ENCODE measurements around the gene PSMB4.

The PSMB4 gene

DNA sequence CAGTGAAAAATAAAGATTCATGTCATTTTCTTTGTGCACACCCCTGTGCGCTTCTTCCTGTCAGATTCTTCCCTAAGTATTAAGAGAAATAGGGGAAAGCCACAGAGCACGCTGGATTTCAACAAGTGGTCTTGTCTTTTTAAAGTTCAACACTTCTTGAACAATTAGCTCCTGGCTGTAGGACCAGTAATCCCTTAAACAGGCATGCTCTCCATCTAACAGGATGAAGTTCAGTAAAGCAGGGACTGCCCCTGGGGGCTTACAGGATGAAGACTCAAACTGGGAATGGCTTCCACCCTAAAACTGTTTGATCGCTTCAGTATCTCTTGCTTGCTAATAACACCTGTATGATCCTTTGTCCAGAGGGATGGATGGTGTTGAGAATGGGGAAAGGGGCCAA lies 4.2 kb downstream of the PSMB4 start:
- no peak for TF ChIP-seq SNAI2 (CRISPR knock-in tag; IDR thresholded peaks at IDR 0.05)
- TF ChIP-seq PPARA (CRISPR knock-in tag; IDR thresholded peaks at IDR 0.05; ENCODE audit: borderline replicate concordance), result no peak
- TF ChIP-seq, protein P1, sequence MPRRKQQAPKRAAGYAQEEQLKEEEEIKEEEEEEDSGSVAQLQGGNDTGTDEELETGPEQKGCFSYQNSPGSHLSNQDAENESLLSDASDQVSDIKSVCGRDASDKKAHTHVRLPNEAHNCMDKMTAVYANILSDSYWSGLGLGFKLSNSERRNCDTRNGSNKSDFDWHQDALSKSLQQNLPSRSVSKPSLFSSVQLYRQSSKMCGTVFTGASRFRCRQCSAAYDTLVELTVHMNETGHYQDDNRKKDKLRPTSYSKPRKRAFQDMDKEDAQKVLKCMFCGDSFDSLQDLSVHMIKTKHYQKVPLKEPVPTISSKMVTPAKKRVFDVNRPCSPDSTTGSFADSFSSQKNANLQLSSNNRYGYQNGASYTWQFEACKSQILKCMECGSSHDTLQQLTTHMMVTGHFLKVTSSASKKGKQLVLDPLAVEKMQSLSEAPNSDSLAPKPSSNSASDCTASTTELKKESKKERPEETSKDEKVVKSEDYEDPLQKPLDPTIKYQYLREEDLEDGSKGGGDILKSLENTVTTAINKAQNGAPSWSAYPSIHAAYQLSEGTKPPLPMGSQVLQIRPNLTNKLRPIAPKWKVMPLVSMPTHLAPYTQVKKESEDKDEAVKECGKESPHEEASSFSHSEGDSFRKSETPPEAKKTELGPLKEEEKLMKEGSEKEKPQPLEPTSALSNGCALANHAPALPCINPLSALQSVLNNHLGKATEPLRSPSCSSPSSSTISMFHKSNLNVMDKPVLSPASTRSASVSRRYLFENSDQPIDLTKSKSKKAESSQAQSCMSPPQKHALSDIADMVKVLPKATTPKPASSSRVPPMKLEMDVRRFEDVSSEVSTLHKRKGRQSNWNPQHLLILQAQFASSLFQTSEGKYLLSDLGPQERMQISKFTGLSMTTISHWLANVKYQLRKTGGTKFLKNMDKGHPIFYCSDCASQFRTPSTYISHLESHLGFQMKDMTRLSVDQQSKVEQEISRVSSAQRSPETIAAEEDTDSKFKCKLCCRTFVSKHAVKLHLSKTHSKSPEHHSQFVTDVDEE (CRISPR knock-in tag; IDR thresholded peaks at IDR 0.05), result no peak
- no peak for TF ChIP-seq ARNTL (CRISPR knock-in tag; IDR thresholded peaks at IDR 0.05; ENCODE audit: borderline replicate concordance, low read depth)
- TF ChIP-seq CSRNP3 (CRISPR knock-in tag; IDR thresholded peaks at IDR 0.05), result no peak
- TF ChIP-seq, protein P2, sequence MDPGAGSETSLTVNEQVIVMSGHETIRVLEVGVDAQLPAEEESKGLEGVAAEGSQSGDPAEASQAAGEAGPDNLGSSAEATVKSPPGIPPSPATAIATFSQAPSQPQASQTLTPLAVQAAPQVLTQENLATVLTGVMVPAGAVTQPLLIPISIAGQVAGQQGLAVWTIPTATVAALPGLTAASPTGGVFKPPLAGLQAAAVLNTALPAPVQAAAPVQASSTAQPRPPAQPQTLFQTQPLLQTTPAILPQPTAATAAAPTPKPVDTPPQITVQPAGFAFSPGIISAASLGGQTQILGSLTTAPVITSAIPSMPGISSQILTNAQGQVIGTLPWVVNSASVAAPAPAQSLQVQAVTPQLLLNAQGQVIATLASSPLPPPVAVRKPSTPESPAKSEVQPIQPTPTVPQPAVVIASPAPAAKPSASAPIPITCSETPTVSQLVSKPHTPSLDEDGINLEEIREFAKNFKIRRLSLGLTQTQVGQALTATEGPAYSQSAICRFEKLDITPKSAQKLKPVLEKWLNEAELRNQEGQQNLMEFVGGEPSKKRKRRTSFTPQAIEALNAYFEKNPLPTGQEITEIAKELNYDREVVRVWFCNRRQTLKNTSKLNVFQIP (CRISPR knock-in tag; IDR thresholded peaks at IDR 0.05; ENCODE audit: borderline replicate concordance, low read depth), result no peak
- no peak for TF ChIP-seq CREB5 (CRISPR knock-in tag; IDR thresholded peaks at IDR 0.05; ENCODE audit: low read depth)
- no peak for TF ChIP-seq ZFP3 (CRISPR knock-in tag; IDR thresholded peaks at IDR 0.05)
- no peak for TF ChIP-seq ZC3H10 (CRISPR knock-in tag; IDR thresholded peaks at IDR 0.05)
- no peak for ATAC-seq

DNA sequence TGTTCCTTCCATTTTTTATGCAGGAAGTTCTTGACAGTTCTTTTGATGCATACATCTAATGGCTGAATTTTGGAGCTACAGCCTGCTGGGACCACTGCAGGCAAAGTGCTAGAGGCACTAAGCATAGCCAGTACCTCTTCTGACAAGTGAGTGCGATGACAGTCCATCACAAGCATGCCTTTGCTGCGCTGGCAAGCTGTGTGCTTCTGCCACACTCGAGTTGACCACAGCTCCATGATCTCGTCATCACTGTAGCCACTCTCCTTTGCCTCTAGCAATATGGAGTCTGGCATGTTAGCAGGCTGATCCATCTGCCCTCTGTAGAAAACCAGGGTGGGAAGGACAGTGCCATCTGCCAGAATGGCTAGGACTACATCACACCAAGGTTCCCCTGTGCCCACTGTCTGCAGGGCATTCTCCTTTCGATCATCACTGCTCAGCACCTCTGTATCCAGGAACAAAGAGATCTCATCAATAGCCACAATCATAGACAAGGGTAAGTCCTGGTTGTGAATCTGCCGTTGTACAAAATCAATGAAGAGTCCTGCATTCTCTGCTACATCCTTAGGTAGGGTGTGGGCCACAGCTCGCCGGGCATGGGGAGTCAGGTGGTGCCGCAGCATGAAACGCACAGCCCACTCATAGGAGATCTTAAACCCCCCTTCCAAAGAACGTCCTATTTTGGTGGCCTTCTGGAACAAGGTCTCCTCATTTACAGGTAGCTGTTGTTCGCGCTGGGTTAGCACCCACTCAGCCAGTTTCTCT lies 6.0 kb downstream of the PSMB4 start:
- ATAC-seq, result no peak; the same call in 2 of the 3 replicates
- no peak for TF ChIP-seq ZNF8 (CRISPR knock-in tag; IDR thresholded peaks at IDR 0.05)
- TF ChIP-seq OSR1 (CRISPR knock-in tag; IDR thresholded peaks at IDR 0.05), result no peak
- TF ChIP-seq ESRRG (CRISPR knock-in tag; IDR thresholded peaks at IDR 0.05), result no peak

GRCh38 chr1:151406176-151406575 lies 6.8 kb downstream of the PSMB4 start:
- ATAC-seq, result no peak
- no peak for TF ChIP-seq BACH2 (CRISPR knock-in tag; IDR thresholded peaks at IDR 0.05; ENCODE audit: borderline replicate concordance)
- no peak for TF ChIP-seq CSRNP3 (CRISPR knock-in tag; IDR thresholded peaks at IDR 0.05)
- no peak for TF ChIP-seq OSR1 (CRISPR knock-in tag; IDR thresholded peaks at IDR 0.05)

- no peak for ATAC-seq
- no peak for TF ChIP-seq BACH2 (CRISPR knock-in tag; IDR thresholded peaks at IDR 0.05; ENCODE audit: borderline replicate concordance)
- no peak for TF ChIP-seq CREB5 (CRISPR knock-in tag; IDR thresholded peaks at IDR 0.05; ENCODE audit: low read depth)
- TF ChIP-seq ISL1 (CRISPR knock-in tag; IDR thresholded peaks at IDR 0.05), result no peak
- TF ChIP-seq, protein P3, sequence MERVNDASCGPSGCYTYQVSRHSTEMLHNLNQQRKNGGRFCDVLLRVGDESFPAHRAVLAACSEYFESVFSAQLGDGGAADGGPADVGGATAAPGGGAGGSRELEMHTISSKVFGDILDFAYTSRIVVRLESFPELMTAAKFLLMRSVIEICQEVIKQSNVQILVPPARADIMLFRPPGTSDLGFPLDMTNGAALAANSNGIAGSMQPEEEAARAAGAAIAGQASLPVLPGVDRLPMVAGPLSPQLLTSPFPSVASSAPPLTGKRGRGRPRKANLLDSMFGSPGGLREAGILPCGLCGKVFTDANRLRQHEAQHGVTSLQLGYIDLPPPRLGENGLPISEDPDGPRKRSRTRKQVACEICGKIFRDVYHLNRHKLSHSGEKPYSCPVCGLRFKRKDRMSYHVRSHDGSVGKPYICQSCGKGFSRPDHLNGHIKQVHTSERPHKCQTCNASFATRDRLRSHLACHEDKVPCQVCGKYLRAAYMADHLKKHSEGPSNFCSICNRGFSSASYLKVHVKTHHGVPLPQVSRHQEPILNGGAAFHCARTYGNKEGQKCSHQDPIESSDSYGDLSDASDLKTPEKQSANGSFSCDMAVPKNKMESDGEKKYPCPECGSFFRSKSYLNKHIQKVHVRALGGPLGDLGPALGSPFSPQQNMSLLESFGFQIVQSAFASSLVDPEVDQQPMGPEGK (CRISPR knock-in tag; IDR thresholded peaks at IDR 0.05; ENCODE audit: borderline replicate concordance), result no peak
- TF ChIP-seq ZNF70 (CRISPR knock-in tag; IDR thresholded peaks at IDR 0.05), result no peak
- no peak for TF ChIP-seq OSR1 (CRISPR knock-in tag; IDR thresholded peaks at IDR 0.05)
- no peak for TF ChIP-seq CSRNP3 (CRISPR knock-in tag; IDR thresholded peaks at IDR 0.05)
- no peak for TF ChIP-seq TCF4 (CRISPR knock-in tag; IDR thresholded peaks at IDR 0.05; ENCODE audit: borderline replicate concordance)
- no peak for TF ChIP-seq ZFP3 (CRISPR knock-in tag; IDR thresholded peaks at IDR 0.05)
- TF ChIP-seq TOX (CRISPR knock-in tag; IDR thresholded peaks at IDR 0.05; ENCODE audit: borderline replicate concordance), result no peak
- TF ChIP-seq, protein P2 (CRISPR knock-in tag; IDR thresholded peaks at IDR 0.05; ENCODE audit: borderline replicate concordance, low read depth), result no peak
- TF ChIP-seq SNAI2 (CRISPR knock-in tag; IDR thresholded peaks at IDR 0.05), result no peak
- TF ChIP-seq ESRRG (CRISPR knock-in tag; IDR thresholded peaks at IDR 0.05), result no peak
Observed at GRCh38 chr1:151407304-151407703, 7.9 kb downstream of the PSMB4 start.
